HG02571 (cell line): ENCODE data around the gene OXT.
"Not testable (repeated sequence)": the region's sequence is repeated elsewhere in the genome, so short reads cannot be mapped to it uniquely, and the experiment has no call there.

ENCODE experiments used
- ATAC-seq: cut with Tn5 transposase; IDR thresholded peaks from one replicate; pipeline ENCODE4 v1.9.1; 2021; ENCODE audit warnings: mild to moderate bottlenecking, moderate library complexity; ENCODE audit not compliant: unreplicated experiment

OXT gene

GRCh38 chr20:3109350-3110302, 38.2 kb downstream of the OXT start:
- no peak for ATAC-seq

- ATAC-seq: no peak
These were observed 40.1 kb downstream of the OXT start for GRCh38 chr20:3111507-3111906.

- ATAC-seq: no peak
These were observed 40.6 kb downstream of the OXT start for GRCh38 chr20:3111995-3112394.

GRCh38 chr20:3115190-3116107, 44.0 kb downstream of the OXT start:
- no peak for ATAC-seq

- no peak for ATAC-seq
These were observed 44.9 kb downstream of the OXT start for GRCh38 chr20:3116341-3116740.

- ATAC-seq: not testable (repeated sequence)
These were observed 46.5 kb downstream of the OXT start for GRCh38 chr20:3117839-3118379.

GRCh38 chr20:3119044-3119443, 47.6 kb downstream of the OXT start:
- ATAC-seq: no peak

- no peak for ATAC-seq
These were observed 50.0 kb downstream of the OXT start for GRCh38 chr20:3121271-3121911.
